Glomerular visceral epithelial cell (primary cell): Measurements from ENCODE around the gene ANKRD13B.
"Not testable (repeated sequence)": the region's sequence is repeated elsewhere in the genome, so short reads cannot be mapped to it uniquely, and the experiment has no call there.

Experiments used
- DNase-seq: peaks from one replicate; pipeline ENCODE4 v3.0.0-alpha.2; 2016; ENCODE audit errors: extremely low spot score

The ANKRD13B gene

DNA sequence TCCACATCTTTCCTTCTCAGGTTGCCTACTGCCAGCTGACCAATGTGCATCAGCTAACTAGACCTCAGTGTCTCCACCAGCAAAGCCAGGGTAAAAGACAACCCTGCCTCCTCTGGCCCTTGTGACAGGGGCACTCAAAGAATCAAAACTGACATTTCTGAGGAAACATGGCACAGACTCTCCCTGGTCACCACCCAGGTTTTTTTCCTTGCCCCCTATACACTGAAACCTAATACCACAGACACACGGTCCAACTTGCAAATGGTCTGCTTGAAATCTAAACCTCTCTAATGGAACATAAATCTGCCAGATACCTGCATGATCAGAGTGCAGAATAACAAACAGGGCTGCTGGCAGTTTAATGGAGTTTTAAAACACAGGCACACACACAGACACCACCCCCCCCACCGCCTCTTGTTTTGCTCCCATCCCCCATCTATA, 49.3 kb downstream of the ANKRD13B start:
- DNase-seq, result no peak

GRCh38 chr17:29643817-29644160, 50.9 kb downstream of the ANKRD13B start:
- no peak for DNase-seq

- no peak for DNase-seq
Measured at GRCh38 chr17:29645515-29646051, 52.7 kb downstream of the ANKRD13B start.

DNA sequence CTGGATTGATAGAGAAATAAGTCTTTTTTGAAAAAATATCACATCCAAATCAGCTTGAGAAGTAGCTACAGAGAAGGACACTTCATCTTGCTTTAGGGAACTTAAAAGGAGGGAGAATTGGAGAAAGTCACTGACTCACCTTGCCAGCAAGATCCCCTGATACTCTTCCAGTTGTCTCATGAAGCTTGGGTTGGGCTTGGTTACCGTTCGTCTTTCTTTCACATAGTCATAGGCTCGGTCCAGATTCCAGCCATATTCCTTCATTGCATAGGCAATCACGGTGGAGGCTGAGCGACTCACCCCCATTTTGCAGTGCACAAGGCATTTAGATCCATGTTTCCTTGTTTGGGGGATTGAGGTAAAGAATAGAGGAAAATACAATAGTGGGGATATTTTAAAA, 55.1 kb downstream of the ANKRD13B start:
- DNase-seq, result no peak

DNA sequence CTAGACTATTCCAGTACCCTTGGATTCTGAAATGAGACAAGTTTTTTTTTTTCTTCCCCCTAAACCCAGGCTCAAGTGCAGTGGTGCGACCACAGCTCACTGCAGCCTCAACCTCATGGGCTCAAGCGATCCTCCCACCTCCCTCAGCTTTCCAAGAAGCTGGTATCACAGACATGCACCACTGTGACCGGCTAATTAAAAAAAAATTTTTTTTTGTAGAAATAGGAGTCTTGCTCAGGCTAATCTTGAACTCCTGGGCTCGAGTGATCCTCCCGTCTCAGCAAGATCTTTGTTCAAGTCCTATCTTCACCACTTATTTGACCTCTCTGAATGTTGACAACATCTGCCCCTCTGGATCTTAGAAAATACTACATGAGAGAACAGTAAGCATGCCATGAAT, 56.4 kb downstream of the ANKRD13B start:
- DNase-seq, result no peak

DNA sequence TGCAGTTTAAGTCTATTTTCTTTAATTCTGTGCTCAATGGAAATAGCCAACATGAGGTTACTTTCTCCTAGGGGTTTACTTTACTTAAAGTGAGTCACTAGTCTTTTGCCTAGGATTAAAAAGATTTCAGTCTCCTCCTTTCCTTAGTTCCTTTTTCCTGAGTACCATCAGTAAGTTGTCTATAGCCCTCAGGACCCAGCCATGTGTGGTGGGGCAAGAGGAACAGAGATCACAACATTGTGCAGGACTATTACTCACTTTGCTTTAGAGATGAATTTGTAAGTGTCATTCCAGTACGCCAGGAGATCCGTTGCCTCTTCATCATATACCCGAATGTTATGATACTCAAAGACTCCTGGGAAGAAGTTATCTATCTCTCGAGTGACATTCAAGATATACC, 57.5 kb downstream of the ANKRD13B start:
- no peak for DNase-seq

- DNase-seq, result not testable (repeated sequence)
Measured at GRCh38 chr17:29651913-29652312, 59.0 kb downstream of the ANKRD13B start.

DNA sequence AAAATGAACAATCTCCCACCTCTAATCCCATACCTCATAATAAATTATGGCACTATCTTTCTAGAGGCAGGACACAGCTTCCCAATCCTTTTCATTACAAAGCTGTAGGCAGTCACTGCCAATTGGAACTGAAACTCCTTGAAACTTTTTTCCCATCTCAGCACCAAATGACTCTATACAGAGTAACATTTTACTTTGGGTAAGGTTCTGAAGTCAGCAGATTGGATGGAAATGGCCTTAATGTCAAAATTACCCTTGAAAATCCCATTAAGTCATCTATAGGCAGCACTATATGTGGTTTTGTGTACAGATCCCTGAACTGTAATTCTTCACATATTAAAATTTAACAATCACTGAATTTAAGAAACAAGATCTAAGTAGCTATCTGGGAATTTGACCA, 60.0 kb downstream of the ANKRD13B start:
- DNase-seq, result no peak

- DNase-seq, result no peak
Measured at GRCh38 chr17:29653995-29654714, 61.2 kb downstream of the ANKRD13B start.

DNA sequence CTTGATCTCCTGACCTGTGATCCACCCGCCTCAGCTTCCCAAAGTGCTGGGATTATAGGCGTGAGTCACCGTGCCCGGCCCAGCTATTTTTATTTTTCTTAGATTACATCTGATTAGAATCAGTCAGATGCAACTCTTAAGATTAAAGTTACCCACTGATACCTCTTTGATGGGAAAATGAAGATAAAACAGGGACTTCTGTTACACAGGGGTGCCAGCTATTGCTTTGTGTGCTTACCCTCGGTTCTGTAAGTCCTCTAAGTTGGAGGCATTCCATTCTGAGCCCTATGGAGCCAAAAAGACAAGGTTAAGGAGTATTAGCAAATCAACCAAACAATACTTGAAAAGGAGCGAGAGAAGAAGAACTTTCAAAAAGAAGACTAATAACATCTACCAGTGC, 62.4 kb downstream of the ANKRD13B start:
- DNase-seq, result no peak

GRCh38 chr17:29659155-29659554, 66.2 kb downstream of the ANKRD13B start:
- no peak for DNase-seq

- no peak for DNase-seq
Measured at GRCh38 chr17:29661213-29661612, 68.3 kb downstream of the ANKRD13B start.

DNA sequence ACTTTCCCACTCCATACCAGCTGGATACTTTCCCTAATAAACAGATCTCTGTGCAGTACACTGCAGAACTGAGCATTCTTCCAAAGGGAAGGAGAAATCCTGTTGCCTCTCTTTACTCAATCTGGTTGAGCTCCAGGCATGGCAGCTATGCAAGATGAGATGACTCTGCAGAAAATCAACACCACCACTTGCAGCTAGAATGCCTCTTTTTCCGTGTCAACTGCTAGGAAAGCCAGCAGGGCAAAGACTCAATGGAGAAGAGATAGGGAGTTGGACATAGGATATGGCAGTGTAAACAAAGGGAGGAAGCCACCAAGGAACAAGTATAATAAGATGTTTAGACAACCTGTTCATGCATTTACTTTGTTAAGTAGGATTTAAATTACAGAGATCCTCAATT, 70.2 kb downstream of the ANKRD13B start:
- DNase-seq, result no peak
